ENCODE measurements around the gene EMID1. TPM values are rescaled to one million over a fixed set of nuclear protein-coding genes. Genes with fewer than 3 reads are reported as not detected.

EMID1 gene
- total RNA-seq, 2 experiments from 2014 or later = not detected

GRCh38 chr22:29254286-29254660, 48.6 kb downstream of the EMID1 start:
- Mint-ChIP-seq H3K27me3 (no peaks in the 10 kb centered on the region), H3K36me3 (ENCODE audit: low read depth) (no peaks in the 10 kb centered on the region), H3K9me3 (no peaks in the 10 kb centered on the region), H3K4me1 (ENCODE audit: low read depth) (no peaks in the 10 kb centered on the region), H3K27ac (no peak overlapping the region), H3K4me3 (no peak overlapping the region)
- no peak for TF ChIP-seq CTCF (IDR thresholded peaks at IDR 0.05)
- Histone ChIP-seq H3K9me3 (ENCODE audit: control insufficient read depth in 1 of 2, insufficient read depth in 1 of 2, low read length in 2 of 2) (peaks cover 0 to 7% of the 10 kb centered on the region in 2 experiments), H3K27ac (ENCODE audit: low read depth in 1 of 2, low read length in 2 of 2) (no peak overlapping the region), H3K36me3 (ENCODE audit: insufficient read depth, low read length) (no peaks in the 10 kb centered on the region), H3K4me3 (ENCODE audit: low read length) (no peak overlapping the region), H3K4me1 (ENCODE audit: insufficient read depth, low read length) (no peaks in the 10 kb centered on the region), H3K27me3 (ENCODE audit: control insufficient read depth in 1 of 2, insufficient read depth in 2 of 2, low read length in 2 of 2) (no peaks in the 10 kb centered on the region)
- intact Hi-C loops (cut with DNase I, micrococcal nuclease) = no loop called here
- POLR2A ChIA-PET = no interaction called here
- DNase-seq = no peak
- no peak for ATAC-seq (ENCODE audit: poor library complexity)
- CTCF ChIA-PET = no interaction called here

GRCh38 chr22:29255064-29255621, 49.4 kb downstream of the EMID1 start:
- Mint-ChIP-seq H3K4me3 (no peak overlapping the region), H3K9me3 (no peaks in the 10 kb centered on the region), H3K36me3 (ENCODE audit: low read depth) (no peaks in the 10 kb centered on the region), H3K27ac (no peak overlapping the region), H3K27me3 (no peaks in the 10 kb centered on the region), H3K4me1 (ENCODE audit: low read depth) (no peaks in the 10 kb centered on the region)
- Histone ChIP-seq H3K9me3 (ENCODE audit: control insufficient read depth in 1 of 2, insufficient read depth in 1 of 2, low read length in 2 of 2) (peaks cover 0 to 7% of the 10 kb centered on the region in 2 experiments), H3K27ac (ENCODE audit: low read depth in 1 of 2, low read length in 2 of 2) (no peak overlapping the region), H3K4me1 (ENCODE audit: insufficient read depth, low read length) (no peaks in the 10 kb centered on the region), H3K36me3 (ENCODE audit: insufficient read depth, low read length) (no peaks in the 10 kb centered on the region), H3K27me3 (ENCODE audit: control insufficient read depth in 1 of 2, insufficient read depth in 2 of 2, low read length in 2 of 2) (no peaks in the 10 kb centered on the region), H3K4me3 (ENCODE audit: low read length) (no peak overlapping the region)
- DNase-seq (no peak), ATAC-seq (ENCODE audit: poor library complexity) (no peak)
- ChIA-PET CTCF (interaction anchor here (1.2 kb wide), 1 partner anchor 10 kb away, joined by 4 read pairs; no protein-coding TSS in a partner anchor), POLR2A (no interaction called here)
- TF ChIP-seq CTCF (IDR thresholded peaks at IDR 0.05) = no peak
- intact Hi-C loops (cut with DNase I, micrococcal nuclease) = no loop called here

GRCh38 chr22:29256606-29257325, 51.1 kb downstream of the EMID1 start:
- Histone ChIP-seq H3K4me3 (ENCODE audit: low read length) (no peak overlapping the region), H3K9me3 (ENCODE audit: control insufficient read depth in 1 of 2, insufficient read depth in 1 of 2, low read length in 2 of 2) (peaks cover 0 to 7% of the 10 kb centered on the region in 2 experiments), H3K36me3 (ENCODE audit: insufficient read depth, low read length) (peaks cover 2% of the 10 kb centered on the region), H3K27me3 (ENCODE audit: control insufficient read depth in 1 of 2, insufficient read depth in 2 of 2, low read length in 2 of 2) (no peaks in the 10 kb centered on the region), H3K4me1 (ENCODE audit: insufficient read depth, low read length) (no peaks in the 10 kb centered on the region), H3K27ac (ENCODE audit: low read depth in 1 of 2, low read length in 2 of 2) (no peak overlapping the region)
- DNase-seq (no peak), ATAC-seq (ENCODE audit: poor library complexity) (no peak)
- intact Hi-C loops (cut with DNase I, micrococcal nuclease) = no loop called here
- Mint-ChIP-seq H3K9me3 (no peaks in the 10 kb centered on the region), H3K27ac (no peak overlapping the region), H3K36me3 (ENCODE audit: low read depth) (no peaks in the 10 kb centered on the region), H3K4me3 (no peak overlapping the region), H3K27me3 (no peaks in the 10 kb centered on the region), H3K4me1 (ENCODE audit: low read depth) (no peaks in the 10 kb centered on the region)
- ChIA-PET POLR2A (no interaction called here), CTCF (interaction anchor here (1.2 to 1.3 kb wide), 2 partner anchors 11 kb away, joined by 3 to 4 read pairs; no protein-coding TSS in a partner anchor)
- TF ChIP-seq CTCF (IDR thresholded peaks at IDR 0.05) = no peak

Data from CD4-positive, alpha-beta T cell (primary cell).